Small intestine (tissue), 7 donors: ENCODE data around the gene POLR1C. TPM values are rescaled to one million over a fixed set of nuclear protein-coding genes. Genes with fewer than 3 reads are reported as not detected.
"Not testable (repeated sequence)": the region's sequence is repeated elsewhere in the genome, so short reads cannot be mapped to it uniquely, and the experiment has no call there.

Source experiments
- DNase-seq, 2 donors: peaks; one replicate each; pipeline versions ENCODE4 v3.0.0 to v3.0.0-alpha.2; 2013
- FAIRE-seq: peaks from 2 replicates; lab custom pipeline; 2012; peaks lifted over from hg19 to GRCh38; lab: Jason Lieb, UNC
- H3K27ac ChIP-seq, 3 donors: one replicate each; pipeline ENCODE4 v1.5.1; 2013; ENCODE audit warnings: low read length in 2 of 3, mild to moderate bottlenecking in 2 of 3, control low read depth in 1 of 3, inconsistent platforms in 1 of 3, low read depth in 1 of 3, moderate library complexity in 1 of 3
- H3K27me3 ChIP-seq, 3 donors: one replicate each; pipeline ENCODE4 v1.6.1; 2013; ENCODE audit warnings: low read length in 3 of 3, inconsistent platforms in 1 of 3; ENCODE audit not compliant: control insufficient read depth in 3 of 3, insufficient read depth in 3 of 3
- H3K36me3 ChIP-seq, 3 donors: one replicate each; pipeline ENCODE4 v1.6.1; 2013; ENCODE audit warnings: low read length in 3 of 3, inconsistent platforms in 1 of 3, low read depth in 1 of 3, mild to moderate bottlenecking in 1 of 3, moderate library complexity in 1 of 3; ENCODE audit not compliant: control insufficient read depth in 3 of 3, insufficient read depth in 2 of 3
- H3K4me1 ChIP-seq, 3 donors: one replicate each; pipeline ENCODE4 v1.6.1; 2013; ENCODE audit warnings: low read length in 2 of 3, inconsistent platforms in 1 of 3, low read depth in 1 of 3, mild to moderate bottlenecking in 1 of 3, moderate library complexity in 1 of 3; ENCODE audit not compliant: control insufficient read depth in 3 of 3, insufficient read depth in 2 of 3
- H3K4me3 ChIP-seq, 3 donors: one replicate each; pipeline ENCODE4 v1.5.1; 2013; ENCODE audit warnings: low read length in 3 of 3, control low read depth in 1 of 3, inconsistent platforms in 1 of 3, low read depth in 1 of 3, mild to moderate bottlenecking in 1 of 3, moderate library complexity in 1 of 3
- H3K9me3 ChIP-seq, 2 donors: one replicate each; pipeline ENCODE4 v1.6.1; 2013; ENCODE audit warnings: low read depth in 1 of 2, low read length in 1 of 2; ENCODE audit not compliant: control insufficient read depth in 2 of 2, insufficient read depth in 1 of 2
- WGBS, 3 donors: extraction: QIAGEN DNeasy Blood & Tissue Kit; methylation state at CpG; one replicate each; pipeline ENCODE4 v1.1.7; 2013; 5-methylcytosine and 5-hydroxymethylcytosine counted together
- polyA plus RNA-seq, 4 donors: library from polyadenylated mRNA; stranded (reverse) in 3 of 4; unstranded in 1 of 4; fragments of 200-250 nt in 3 of 4; fragments of 120-200 nt in 1 of 4; gene quantifications; one replicate each; pipeline versions ENCODE4 v1.2.1 to v1.2.3, GENCODE V29; 2013
- donor health status: healthy with polysubstance abuse.
- donor health status: control.
- donor health status: control.
- donor health status: Bipolar disorder and iron deficiency.
- donor health status: healthy.

Gene POLR1C
- polyA plus RNA-seq, 4 donors, result 10.0 to 38.7 (median 23.7) TPM

GRCh38 chr6:43495409-43495941 lies 21.4 kb upstream of the POLR1C start:
- Histone ChIP-seq H3K4me1 (peaks cover 13 to 53% (median 23%) of the 10 kb centered on the region in 3 donors), H3K9me3 (no peaks in the 10 kb centered on the region), H3K4me3 (no peak overlapping the region), H3K27me3 (no peaks in the 10 kb centered on the region), H3K36me3 (peaks cover 0 to 74% (median 8%) of the 10 kb centered on the region in 3 donors), H3K27ac (peak overlapping the region in 1 of 3 donors; percentile 17)
- peak; percentile 45 to 61 for DNase-seq
- WGBS, 3 donors, result 76 to 81% (median 76%) methylated on average over 4 of the region's 4 CpGs
- FAIRE-seq, result no peak

- FAIRE-seq, result no peak
- H3K27ac ChIP-seq, result no peak overlapping the region
- H3K4me1 ChIP-seq, result peaks cover 13 to 53% (median 23%) of the 10 kb centered on the region in 3 donors
- H3K4me3 ChIP-seq, result no peak overlapping the region
- WGBS, 3 donors, result 72 to 84% (median 77%) methylated on average over 16 to 18 of the region's 18 CpGs
- H3K36me3 ChIP-seq, result peaks cover 8 to 85% (median 16%) of the 10 kb centered on the region in 3 donors
- H3K27me3 ChIP-seq, result no peaks in the 10 kb centered on the region
- no peaks in the 10 kb centered on the region for H3K9me3 ChIP-seq
- DNase-seq, result peak in 1 of 2 donors; percentile 62
Measured at GRCh38 chr6:43496370-43497128, 20.3 kb upstream of the POLR1C start.

GRCh38 chr6:43497129-43497396 lies 19.8 kb upstream of the POLR1C start:
- Histone ChIP-seq H3K27me3 (no peaks in the 10 kb centered on the region), H3K27ac (no peak overlapping the region), H3K4me1 (peaks cover 9 to 49% (median 20%) of the 10 kb centered on the region in 3 donors), H3K4me3 (no peak overlapping the region), H3K36me3 (peaks cover 8 to 82% (median 16%) of the 10 kb centered on the region in 3 donors), H3K9me3 (no peaks in the 10 kb centered on the region)
- DNase-seq, result no peak
- no peak for FAIRE-seq
- WGBS, 3 donors, result 92 to 94% (median 94%) methylated on average over 6 of the region's 6 CpGs

DNA sequence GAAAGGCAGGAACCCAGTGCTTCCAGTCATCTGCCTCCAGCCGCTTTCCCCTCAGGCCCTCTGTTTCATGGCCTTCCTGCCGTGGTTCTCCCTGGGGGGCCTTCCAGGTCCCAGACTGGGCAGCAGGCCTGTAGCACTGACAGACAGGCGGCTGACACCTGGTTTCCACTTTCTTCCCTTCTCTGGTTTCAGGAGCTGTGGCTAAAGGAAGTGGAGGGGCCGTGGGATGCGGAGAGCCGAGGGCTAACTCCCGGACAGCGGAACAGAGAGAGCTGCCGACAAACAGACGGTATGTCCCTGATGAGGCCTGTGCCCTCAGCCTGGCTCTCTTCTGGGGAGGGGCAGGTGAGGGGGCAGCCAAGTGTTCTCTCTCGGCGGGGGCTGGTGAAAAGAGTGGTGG lies 19.2 kb upstream of the POLR1C start:
- H3K27me3 ChIP-seq, result no peaks in the 10 kb centered on the region
- H3K27ac ChIP-seq, result no peak overlapping the region
- no peak overlapping the region for H3K4me3 ChIP-seq
- 94 to 97% (median 95%) methylated on average over 12 of the region's 12 CpGs for WGBS, 3 donors
- no peak for FAIRE-seq
- H3K4me1 ChIP-seq, result peaks cover 8 to 42% (median 16%) of the 10 kb centered on the region in 3 donors
- DNase-seq, result no peak
- H3K36me3 ChIP-seq, result peaks cover 8 to 82% (median 17%) of the 10 kb centered on the region in 3 donors
- H3K9me3 ChIP-seq, result no peaks in the 10 kb centered on the region

DNA sequence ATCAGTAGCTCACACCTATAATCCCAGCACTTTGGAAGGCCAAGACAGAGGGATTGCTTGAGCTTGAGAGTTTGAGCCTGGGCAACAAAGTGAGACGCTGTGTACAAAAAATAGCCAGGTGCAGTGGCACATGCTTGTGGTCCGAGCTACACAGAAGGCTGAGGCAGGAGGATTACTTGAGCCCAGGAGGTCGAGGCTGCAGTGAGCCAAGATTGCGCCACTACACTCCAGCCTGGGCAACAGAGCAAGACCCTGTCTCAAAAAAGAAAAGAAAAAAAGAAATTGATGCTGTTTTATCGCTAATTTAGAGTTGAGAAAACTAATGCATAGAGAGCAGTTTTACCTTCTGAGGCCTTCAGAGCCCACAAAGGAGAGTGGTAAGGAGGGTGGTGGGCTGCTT lies 18.6 kb upstream of the POLR1C start:
- Histone ChIP-seq H3K36me3 (peaks cover 8 to 86% (median 18%) of the 10 kb centered on the region in 3 donors), H3K4me1 (peaks cover 8 to 36% (median 12%) of the 10 kb centered on the region in 3 donors)
- not testable (repeated sequence) for H3K27ac ChIP-seq, H3K27me3 ChIP-seq, H3K4me3 ChIP-seq, H3K9me3 ChIP-seq, DNase-seq, FAIRE-seq
- 97% methylated on average over 5 of the region's 5 CpGs for WGBS, 3 donors

DNA sequence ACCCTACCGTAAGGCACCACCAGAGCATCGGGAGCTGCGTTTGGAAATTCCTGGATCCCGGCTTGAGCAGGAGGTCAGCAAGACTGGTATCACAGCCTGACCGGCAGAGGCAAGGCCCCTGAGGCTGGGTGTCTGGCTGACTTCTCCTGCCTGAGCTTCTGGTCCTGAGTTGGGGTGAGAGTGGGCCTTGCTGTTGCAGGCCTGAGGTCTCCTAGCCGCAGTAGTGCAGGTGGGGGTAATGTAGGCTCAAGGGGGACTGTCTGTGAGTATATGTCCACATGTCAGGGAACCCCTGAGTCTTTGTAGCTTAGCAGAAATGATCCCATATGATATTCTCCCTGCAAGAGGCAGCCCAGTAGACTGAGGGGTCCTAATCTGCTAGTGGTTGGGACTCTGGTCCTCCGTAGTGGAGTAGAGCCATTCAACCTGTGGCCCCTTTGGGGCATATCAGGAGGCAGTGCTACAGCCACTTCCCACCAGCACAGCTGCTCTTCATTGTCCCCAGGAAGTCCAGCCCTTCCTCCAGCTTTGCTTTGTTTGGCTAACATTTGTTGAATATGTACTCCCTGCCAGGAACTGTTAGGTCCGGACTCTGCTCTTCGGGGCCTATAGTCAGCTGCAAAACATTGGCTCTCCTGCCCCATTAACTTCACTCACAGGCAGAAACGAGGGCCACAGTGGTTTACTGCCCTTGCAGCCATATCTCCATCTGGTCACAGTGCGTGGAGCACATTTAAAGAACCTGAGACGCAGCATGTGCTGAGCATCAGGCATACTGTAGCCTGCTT lies 17.7 kb upstream of the POLR1C start:
- H3K4me3 ChIP-seq, result no peak overlapping the region
- WGBS, 3 donors, result 87 to 91% (median 88%) methylated on average over 12 of the region's 12 CpGs
- no peaks in the 10 kb centered on the region for H3K27me3 ChIP-seq
- peaks cover 8 to 27% (median 8%) of the 10 kb centered on the region in 3 donors for H3K4me1 ChIP-seq
- no peaks in the 10 kb centered on the region for H3K9me3 ChIP-seq
- FAIRE-seq (no peak), DNase-seq (no peak)
- peaks cover 8 to 91% (median 23%) of the 10 kb centered on the region in 3 donors for H3K36me3 ChIP-seq
- H3K27ac ChIP-seq, result peak overlapping the region in 1 of 3 donors; percentile 15

GRCh38 chr6:43500921-43501320 lies 16.0 kb upstream of the POLR1C start:
- H3K27me3 ChIP-seq, result no peaks in the 10 kb centered on the region
- peaks cover 0 to 10% (median 0%) of the 10 kb centered on the region in 3 donors for H3K4me1 ChIP-seq
- H3K36me3 ChIP-seq, result peaks cover 10 to 93% (median 23%) of the 10 kb centered on the region in 3 donors
- H3K9me3 ChIP-seq, result no peaks in the 10 kb centered on the region
- FAIRE-seq (no peak), DNase-seq (no peak)
- no peak overlapping the region for H3K4me3 ChIP-seq
- H3K27ac ChIP-seq, result no peak overlapping the region
- 95 to 100% (median 98%) methylated on average over 3 of the region's 3 CpGs for WGBS, 3 donors

GRCh38 chr6:43502666-43503065 lies 14.2 kb upstream of the POLR1C start:
- Histone ChIP-seq H3K4me1 (peaks cover 0 to 8% (median 0%) of the 10 kb centered on the region in 3 donors), H3K9me3 (no peaks in the 10 kb centered on the region), H3K36me3 (peaks cover 10 to 85% (median 23%) of the 10 kb centered on the region in 3 donors), H3K27ac (no peak overlapping the region), H3K4me3 (no peak overlapping the region), H3K27me3 (no peaks in the 10 kb centered on the region)
- no peak for DNase-seq
- WGBS, 3 donors, result 78 to 92% (median 81%) methylated on average over 4 of the region's 4 CpGs
- no peak for FAIRE-seq
